ENCODE results near the gene NUDT16. TPM values are rescaled to one million over a fixed set of nuclear protein-coding genes. Genes with fewer than 3 reads are reported as not detected.

Gene NUDT16
- total RNA-seq, 1 donor from 2014 or later, result 30.3 TPM

- peaks cover 3% of the 10 kb centered on the region for H3K36me3 Mint-ChIP-seq (ENCODE audit: low read depth)
- H3K27ac Mint-ChIP-seq (ENCODE audit: unreplicated experiment), result no peak overlapping the region
- no peaks in the 10 kb centered on the region for H3K27me3 Mint-ChIP-seq (ENCODE audit: low read depth)
- no peak for TF ChIP-seq CTCF (conservative IDR thresholded peaks at IDR 0.05)
- no peaks in the 10 kb centered on the region for H3K4me1 Mint-ChIP-seq
- peaks cover 8% of the 10 kb centered on the region for H3K9me3 Mint-ChIP-seq
- H3K4me3 Mint-ChIP-seq, result no peak overlapping the region
- DNase-seq (ENCODE audit: low read depth, low spot score), result no peak
These were observed 40.5 kb downstream of the NUDT16 start for GRCh38 chr3:131421957-131422498.

GRCh38 chr3:131427226-131427625, 45.7 kb downstream of the NUDT16 start:
- no peaks in the 10 kb centered on the region for H3K9me3 Mint-ChIP-seq
- no peak for DNase-seq (ENCODE audit: low read depth, low spot score)
- no peak overlapping the region for H3K4me3 Mint-ChIP-seq
- no peaks in the 10 kb centered on the region for H3K36me3 Mint-ChIP-seq (ENCODE audit: low read depth)
- TF ChIP-seq CTCF (conservative IDR thresholded peaks at IDR 0.05), result no peak
- no peaks in the 10 kb centered on the region for H3K27me3 Mint-ChIP-seq (ENCODE audit: low read depth)
- H3K27ac Mint-ChIP-seq (ENCODE audit: unreplicated experiment), result no peak overlapping the region
- H3K4me1 Mint-ChIP-seq, result no peaks in the 10 kb centered on the region

GRCh38 chr3:131431754-131432153, 50.2 kb downstream of the NUDT16 start:
- Mint-ChIP-seq H3K9me3 (no peaks in the 10 kb centered on the region), H3K36me3 (ENCODE audit: low read depth) (no peaks in the 10 kb centered on the region), H3K4me1 (no peaks in the 10 kb centered on the region), H3K4me3 (no peak overlapping the region), H3K27ac (ENCODE audit: unreplicated experiment) (no peak overlapping the region), H3K27me3 (ENCODE audit: low read depth) (peaks cover 7% of the 10 kb centered on the region)
- TF ChIP-seq CTCF (conservative IDR thresholded peaks at IDR 0.05), result no peak
- no peak for DNase-seq (ENCODE audit: low read depth, low spot score)

- no peaks in the 10 kb centered on the region for H3K36me3 Mint-ChIP-seq (ENCODE audit: low read depth)
- no peak for TF ChIP-seq CTCF (conservative IDR thresholded peaks at IDR 0.05)
These were observed 50.9 kb downstream of the NUDT16 start for GRCh38 chr3:131432441-131432840.

GRCh38 chr3:131435000-131435399, 53.4 kb downstream of the NUDT16 start:
- H3K9me3 Mint-ChIP-seq, result no peaks in the 10 kb centered on the region
- peaks cover 7% of the 10 kb centered on the region for H3K27me3 Mint-ChIP-seq (ENCODE audit: low read depth)
- H3K27ac Mint-ChIP-seq (ENCODE audit: unreplicated experiment), result no peak overlapping the region
- DNase-seq (ENCODE audit: low read depth, low spot score), result no peak
- no peak for TF ChIP-seq CTCF (conservative IDR thresholded peaks at IDR 0.05)
- H3K36me3 Mint-ChIP-seq (ENCODE audit: low read depth), result no peaks in the 10 kb centered on the region
- H3K4me3 Mint-ChIP-seq, result no peak overlapping the region
- no peaks in the 10 kb centered on the region for H3K4me1 Mint-ChIP-seq

More at GRCh38 chr3:131432441-131432840, 50.9 kb downstream of the NUDT16 start:
- Mint-ChIP-seq H3K27me3 (ENCODE audit: low read depth) (peaks cover 7% of the 10 kb centered on the region), H3K9me3 (no peaks in the 10 kb centered on the region), H3K4me3 (no peak overlapping the region), H3K27ac (ENCODE audit: unreplicated experiment) (no peak overlapping the region), H3K4me1 (no peaks in the 10 kb centered on the region)
- DNase-seq (ENCODE audit: low read depth, low spot score), result no peak

Other genes starting within 250 kb of the NUDT16 start
- 107 TPM in 2 replicates for gene MRPL3, start 121.2 kb downstream of the NUDT16 start, total RNA-seq